Spinal cord (tissue), 10 donors: Measurements from ENCODE around the gene RADIL. TPM values are rescaled to one million over a fixed set of nuclear protein-coding genes. Genes with fewer than 3 reads are reported as not detected.

Experiments
- DNase-seq, 6 donors: peaks; one replicate each; pipeline versions ENCODE4 v3.0.0 to v3.0.0-alpha.2; 2013 to 2015; ENCODE audit warnings: low spot score in 6 of 6, low read depth in 4 of 6
- H3K27ac ChIP-seq: one replicate; pipeline ENCODE4 v1.5.1; 2013; ENCODE audit warnings: low read depth, low read length, control low read depth
- H3K27me3 ChIP-seq: one replicate; pipeline ENCODE4 v1.6.1; 2013; ENCODE audit warnings: low read length; ENCODE audit not compliant: control insufficient read depth, insufficient read depth
- H3K36me3 ChIP-seq: one replicate; pipeline ENCODE4 v1.6.1; 2013; ENCODE audit warnings: low read length; ENCODE audit not compliant: control insufficient read depth, insufficient read depth
- H3K4me1 ChIP-seq: one replicate; pipeline ENCODE4 v1.6.1; 2013; ENCODE audit warnings: low read length; ENCODE audit not compliant: control insufficient read depth, insufficient read depth
- H3K4me3 ChIP-seq: one replicate; pipeline ENCODE4 v1.5.1; 2013; ENCODE audit warnings: low read depth, low read length, control low read depth
- H3K9me3 ChIP-seq: one replicate; pipeline ENCODE4 v1.6.1; 2013; ENCODE audit warnings: low read length; ENCODE audit not compliant: control insufficient read depth, insufficient read depth
- WGBS: methylation state at CpG from one replicate; pipeline ENCODE4 v1.1.5; 2013; ENCODE audit warnings: missing lambda C conversion rate; ENCODE audit not compliant: insufficient coverage; 5-methylcytosine and 5-hydroxymethylcytosine counted together
- polyA plus RNA-seq, 2 donors: library from polyadenylated mRNA; unstranded; fragments of 120-200 nt; gene quantifications; one replicate each; pipeline ENCODE4 v1.2.1, GENCODE V29; 2013; ENCODE audit not compliant: insufficient read length in 2 of 2
- total RNA-seq, 2 donors: library from RNA; depleted of rRNA in 1 of 2; stranded (reverse); fragments of 120-200 nt in 1 of 2; fragments of >200 nt in 1 of 2; gene quantifications; one replicate each; pipeline versions ENCODE4 v1.2.3 to v1.2.4, GENCODE V29; 2013 to 2014
- donor health status: healthy.

The RADIL gene
- total and polyA plus RNA-seq, 4 donors = 4.8 to 23.7 (median 13.2) TPM

- no peak for DNase-seq
- H3K27ac ChIP-seq = no peak overlapping the region
Observed at GRCh38 chr7:4815121-4815520, 68.4 kb downstream of the RADIL start.

GRCh38 chr7:4814433-4814832 lies 69.1 kb downstream of the RADIL start:
- Histone ChIP-seq H3K27ac (no peak overlapping the region), H3K36me3 (peaks cover 87% of the 10 kb centered on the region), H3K9me3 (no peaks in the 10 kb centered on the region), H3K4me1 (peaks cover 26% of the 10 kb centered on the region), H3K4me3 (no peak overlapping the region), H3K27me3 (no peaks in the 10 kb centered on the region)
- DNase-seq = peak in 1 of 6 donors; percentile 62
- 52% methylated on average over 6 of the region's 14 CpGs for WGBS

More at GRCh38 chr7:4815121-4815520, 68.4 kb downstream of the RADIL start:
- peaks cover 31% of the 10 kb centered on the region for H3K4me1 ChIP-seq
- H3K27me3 ChIP-seq = no peaks in the 10 kb centered on the region
- 92% methylated on average over 12 of the region's 14 CpGs for WGBS
- no peaks in the 10 kb centered on the region for H3K9me3 ChIP-seq
- H3K36me3 ChIP-seq = peaks cover 87% of the 10 kb centered on the region
- H3K4me3 ChIP-seq = no peak overlapping the region

GRCh38 chr7:4809666-4810065 lies 73.8 kb downstream of the RADIL start:
- Histone ChIP-seq H3K36me3 (peaks cover 77% of the 10 kb centered on the region), H3K4me1 (peaks cover 34% of the 10 kb centered on the region), H3K9me3 (no peaks in the 10 kb centered on the region), H3K27ac (no peak overlapping the region), H3K27me3 (no peaks in the 10 kb centered on the region), H3K4me3 (no peak overlapping the region)
- DNase-seq = no peak
- WGBS = 94% methylated on average over 13 of the region's 14 CpGs

- no peaks in the 10 kb centered on the region for H3K27me3 ChIP-seq
- H3K27ac ChIP-seq = no peak overlapping the region
- peaks cover 30% of the 10 kb centered on the region for H3K4me1 ChIP-seq
- H3K36me3 ChIP-seq = peaks cover 75% of the 10 kb centered on the region
- no peak for DNase-seq
- H3K9me3 ChIP-seq = no peaks in the 10 kb centered on the region
- 83% methylated on average over 37 of the region's 38 CpGs for WGBS
- H3K4me3 ChIP-seq = no peak overlapping the region
Observed at GRCh38 chr7:4809091-4809591, 74.4 kb downstream of the RADIL start.

- Histone ChIP-seq H3K27me3 (no peaks in the 10 kb centered on the region), H3K9me3 (no peaks in the 10 kb centered on the region), H3K36me3 (peaks cover 75% of the 10 kb centered on the region), H3K4me1 (peaks cover 33% of the 10 kb centered on the region), H3K27ac (peak overlapping the region; percentile 47), H3K4me3 (no peak overlapping the region)
- DNase-seq = no peak
- 66% methylated on average over 18 of the region's 37 CpGs for WGBS
Observed at GRCh38 chr7:4808565-4808964, 75.0 kb downstream of the RADIL start.

- H3K4me3 ChIP-seq = no peak overlapping the region
- 13% methylated on average over 4 of the region's 5 CpGs for WGBS
- peak overlapping the region; percentile 47 for H3K27ac ChIP-seq
Observed at GRCh38 chr7:4808026-4808425, 75.5 kb downstream of the RADIL start.

GRCh38 chr7:4807598-4808016 lies 75.9 kb downstream of the RADIL start:
- peak in 3 of 6 donors; percentile 14 to 87 (median 53) for DNase-seq
- H3K9me3 ChIP-seq = no peaks in the 10 kb centered on the region
- H3K36me3 ChIP-seq = peaks cover 69% of the 10 kb centered on the region
- H3K27me3 ChIP-seq = no peaks in the 10 kb centered on the region
- WGBS = 21% methylated on average over 5 of the region's 5 CpGs
- H3K27ac ChIP-seq = peak overlapping the region; percentile 47
- peaks cover 33% of the 10 kb centered on the region for H3K4me1 ChIP-seq
- H3K4me3 ChIP-seq = no peak overlapping the region

More at GRCh38 chr7:4808026-4808425, 75.5 kb downstream of the RADIL start:
- H3K4me1 ChIP-seq = peaks cover 33% of the 10 kb centered on the region
- H3K27me3 ChIP-seq = no peaks in the 10 kb centered on the region
- DNase-seq = peak in 4 of 6 donors; percentile 28 to 93 (median 40)
- no peaks in the 10 kb centered on the region for H3K9me3 ChIP-seq
- H3K36me3 ChIP-seq = peaks cover 73% of the 10 kb centered on the region

- 73% methylated on average over 8 of the region's 17 CpGs for WGBS
- peak overlapping the region; percentile 2 for H3K27ac ChIP-seq
Observed at GRCh38 chr7:4806983-4807597, 76.4 kb downstream of the RADIL start.

GRCh38 chr7:4805984-4806300 lies 77.6 kb downstream of the RADIL start:
- H3K9me3 ChIP-seq = no peaks in the 10 kb centered on the region
- no peak overlapping the region for H3K27ac ChIP-seq
- H3K4me1 ChIP-seq = peaks cover 33% of the 10 kb centered on the region
- DNase-seq = no peak
- H3K27me3 ChIP-seq = no peaks in the 10 kb centered on the region
- peaks cover 73% of the 10 kb centered on the region for H3K36me3 ChIP-seq
- H3K4me3 ChIP-seq = no peak overlapping the region
- 66% methylated on average over 5 of the region's 8 CpGs for WGBS

More at GRCh38 chr7:4806983-4807597, 76.4 kb downstream of the RADIL start:
- Histone ChIP-seq H3K27me3 (no peaks in the 10 kb centered on the region), H3K9me3 (no peaks in the 10 kb centered on the region), H3K4me1 (peaks cover 33% of the 10 kb centered on the region), H3K4me3 (no peak overlapping the region), H3K36me3 (peaks cover 65% of the 10 kb centered on the region)
- DNase-seq = no peak
